GM19468 (cell line): ENCODE data around the gene IL19.

Source experiments
- ATAC-seq: cut with Tn5 transposase; IDR thresholded peaks from one replicate; pipeline ENCODE4 v1.9.1; 2021; ENCODE audit warnings: mild to moderate bottlenecking, moderate library complexity, moderate number of reproducible peaks; ENCODE audit not compliant: unreplicated experiment; ENCODE audit errors: extremely low read depth

The IL19 gene

DNA sequence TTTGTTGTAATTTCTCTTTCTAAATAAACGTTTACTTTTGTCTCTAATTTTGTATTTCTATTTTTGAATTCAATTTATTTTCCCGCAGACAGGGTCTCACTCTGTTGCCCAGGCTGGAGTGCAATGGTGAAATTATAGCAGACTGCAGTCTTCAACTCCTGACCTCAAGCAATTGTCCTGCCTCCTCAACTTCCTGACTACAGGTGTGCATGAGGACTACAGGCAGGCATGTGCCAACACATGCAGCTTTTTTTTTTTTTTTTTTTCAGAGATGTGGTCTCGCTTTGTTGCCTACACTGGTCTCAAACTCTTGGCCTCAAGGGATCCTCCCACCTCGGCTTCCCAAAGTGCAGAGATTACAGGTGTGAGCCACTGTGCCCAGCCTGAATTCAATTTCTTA, 58.2 kb downstream of the IL19 start:
- no peak for ATAC-seq

DNA sequence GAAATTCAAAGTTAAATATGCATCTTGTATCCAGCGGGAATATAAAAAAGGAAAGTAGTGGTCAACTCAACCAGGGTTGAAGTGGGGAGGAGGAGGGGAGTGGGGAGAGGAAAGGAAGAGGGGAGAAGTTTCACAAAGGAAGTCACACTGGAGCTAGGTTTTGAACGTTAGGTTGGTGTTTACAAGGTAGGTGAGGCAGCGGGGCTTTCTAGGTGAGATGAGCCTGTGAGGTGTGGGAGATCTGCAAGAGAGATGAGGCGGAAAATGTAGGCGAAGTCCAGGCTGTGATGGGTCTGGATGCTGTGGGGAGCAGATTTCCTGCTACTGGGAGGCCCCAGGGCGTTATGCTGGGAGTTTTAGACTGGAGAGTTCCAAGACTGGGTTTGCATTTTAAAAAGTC, 58.7 kb downstream of the IL19 start:
- no peak for ATAC-seq

DNA sequence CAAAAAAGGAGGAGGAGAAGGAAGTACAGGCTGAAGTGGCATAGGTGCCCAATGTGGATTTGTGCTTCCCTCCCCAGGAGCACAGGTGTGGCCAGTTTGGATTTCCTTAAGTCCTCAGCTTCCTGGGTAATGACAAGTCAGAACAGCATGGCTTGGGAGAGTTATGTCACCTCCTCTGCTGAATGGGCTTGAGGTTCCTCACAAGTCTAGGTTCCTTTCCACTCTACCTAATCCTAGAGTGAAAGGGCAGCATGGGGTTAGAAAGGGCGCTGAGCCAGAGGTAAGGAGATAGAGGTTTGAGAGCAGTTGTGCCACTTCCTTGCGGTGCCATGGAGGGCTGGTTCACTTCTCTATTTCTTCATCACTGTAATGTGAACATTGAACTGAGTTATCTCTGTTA, 59.3 kb downstream of the IL19 start:
- ATAC-seq: no peak

DNA sequence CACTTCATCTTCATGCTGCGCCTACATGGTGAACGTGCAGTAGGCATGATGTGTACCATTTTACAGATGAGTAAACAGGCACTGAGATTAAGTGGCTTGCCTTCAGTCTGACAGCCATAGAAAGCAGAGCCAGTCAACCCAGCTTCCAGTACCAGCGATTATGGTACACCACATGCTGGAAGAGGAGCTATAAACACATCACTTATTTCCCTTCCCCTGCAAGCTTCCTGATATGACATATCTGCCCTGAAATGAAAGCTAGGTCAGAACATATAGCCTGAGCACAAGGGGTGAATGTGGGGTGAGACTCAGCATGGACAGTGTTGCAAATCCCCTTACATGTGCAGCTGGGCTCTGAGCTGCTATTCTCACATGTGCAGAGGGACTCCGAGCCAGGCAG, 61.1 kb downstream of the IL19 start:
- no peak for ATAC-seq

DNA sequence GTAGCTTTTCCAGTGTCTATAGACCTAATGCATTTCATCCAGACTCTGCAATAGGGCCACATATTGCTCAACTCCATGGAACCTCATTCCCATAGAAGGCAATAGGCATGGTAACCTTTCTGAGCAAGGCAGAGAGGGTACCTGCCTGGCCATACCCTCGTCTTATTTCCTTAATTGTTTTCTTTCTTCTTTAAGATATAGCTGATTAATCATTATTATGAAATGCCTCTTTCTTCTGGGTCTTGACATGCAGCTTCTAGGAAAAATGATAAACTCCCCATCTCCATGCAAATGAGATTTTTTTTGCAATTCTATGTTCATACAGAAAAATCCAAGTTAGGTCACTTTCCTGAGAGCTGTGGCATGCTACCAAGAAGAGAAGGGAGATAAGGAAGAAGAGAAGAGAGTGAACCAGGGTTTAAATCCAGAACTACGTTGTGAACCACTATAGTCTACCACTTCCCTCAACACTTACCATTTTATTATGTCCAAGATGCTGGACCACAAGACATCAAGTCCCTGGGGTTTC, 61.8 kb downstream of the IL19 start:
- ATAC-seq: no peak

DNA sequence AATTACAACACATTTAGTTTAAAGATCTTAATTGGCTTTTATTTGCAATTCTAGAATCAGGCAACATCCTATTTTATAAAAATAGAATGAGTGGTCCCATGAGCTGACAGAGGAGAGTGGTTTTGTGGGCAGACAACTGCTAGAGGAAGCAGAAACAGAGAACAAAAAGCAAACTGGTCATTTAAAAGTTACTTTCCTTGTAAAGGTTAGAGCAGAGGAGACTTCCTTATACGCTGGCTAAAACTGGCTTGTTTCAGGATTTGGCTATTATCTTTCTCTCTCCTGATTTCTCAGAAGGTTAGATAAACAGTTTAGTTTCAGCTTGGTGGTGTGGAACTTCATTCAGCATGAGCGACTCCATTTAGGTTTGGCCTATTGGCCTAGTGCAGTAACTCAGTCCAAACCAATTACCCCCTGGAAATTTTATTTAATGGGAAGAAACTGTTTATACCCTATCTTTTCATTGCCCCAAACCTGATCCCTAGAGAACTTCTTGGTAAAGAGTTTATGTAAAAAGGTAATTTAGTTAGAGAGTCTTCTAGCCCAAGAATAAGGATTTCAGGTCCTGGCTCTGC, 62.6 kb downstream of the IL19 start:
- ATAC-seq: no peak

DNA sequence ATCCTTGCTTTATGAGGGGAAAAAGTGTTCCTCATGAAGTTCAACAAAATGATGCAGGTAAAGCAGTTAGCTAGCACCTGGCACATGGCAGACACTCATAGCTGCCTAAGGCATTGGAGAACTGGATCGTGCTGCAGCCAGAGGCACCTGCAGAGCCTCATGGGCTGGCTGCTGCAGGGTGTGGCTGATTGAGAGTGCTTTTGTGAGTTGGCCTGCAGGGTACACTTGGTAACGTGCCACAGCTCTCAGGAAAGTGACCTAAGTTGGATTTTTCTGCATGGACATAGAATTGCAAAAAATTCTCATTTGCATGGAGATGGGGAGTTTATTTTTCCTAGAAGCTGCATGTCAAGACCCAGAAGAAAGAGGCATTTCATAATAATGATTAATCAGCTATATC, 63.2 kb downstream of the IL19 start:
- no peak for ATAC-seq

DNA sequence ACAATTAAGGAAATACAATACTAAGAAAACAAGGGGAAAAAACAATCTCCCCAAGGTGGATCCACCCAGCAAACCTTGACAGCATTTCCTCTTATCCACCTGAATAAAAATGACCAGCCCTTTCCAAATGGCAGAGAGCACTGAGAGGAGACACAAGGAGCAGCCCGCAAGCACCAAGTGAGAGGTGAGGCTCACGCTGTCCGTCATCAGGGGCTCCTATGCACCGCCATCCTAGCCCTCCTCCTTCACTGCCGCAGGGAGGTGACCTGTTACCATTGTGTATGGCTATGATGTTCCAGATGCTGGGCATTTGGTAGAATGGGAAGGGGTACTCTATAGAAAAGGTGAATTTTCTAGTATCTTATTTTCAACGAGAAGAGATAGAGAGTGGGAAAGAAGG, 63.6 kb downstream of the IL19 start:
- no peak for ATAC-seq

DNA sequence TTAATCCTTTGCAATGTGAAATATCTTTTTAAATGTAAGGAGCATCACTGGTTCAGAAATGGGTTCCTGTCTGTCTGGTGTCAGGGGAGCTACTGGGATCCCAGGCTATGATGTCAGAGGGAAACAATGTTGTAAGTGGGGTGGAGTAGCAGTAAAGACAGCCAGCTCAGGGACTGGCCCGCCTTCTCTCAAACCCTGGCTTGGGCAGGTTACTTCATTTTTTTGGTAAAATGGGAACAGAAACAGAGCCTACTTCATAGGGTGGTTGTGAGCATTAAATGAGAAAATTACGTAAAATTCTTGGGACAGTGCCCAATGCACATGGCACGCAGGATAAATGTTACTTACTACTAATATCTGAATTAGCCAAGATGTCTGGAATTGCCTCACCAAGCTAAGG, 64.1 kb downstream of the IL19 start:
- no peak for ATAC-seq

DNA sequence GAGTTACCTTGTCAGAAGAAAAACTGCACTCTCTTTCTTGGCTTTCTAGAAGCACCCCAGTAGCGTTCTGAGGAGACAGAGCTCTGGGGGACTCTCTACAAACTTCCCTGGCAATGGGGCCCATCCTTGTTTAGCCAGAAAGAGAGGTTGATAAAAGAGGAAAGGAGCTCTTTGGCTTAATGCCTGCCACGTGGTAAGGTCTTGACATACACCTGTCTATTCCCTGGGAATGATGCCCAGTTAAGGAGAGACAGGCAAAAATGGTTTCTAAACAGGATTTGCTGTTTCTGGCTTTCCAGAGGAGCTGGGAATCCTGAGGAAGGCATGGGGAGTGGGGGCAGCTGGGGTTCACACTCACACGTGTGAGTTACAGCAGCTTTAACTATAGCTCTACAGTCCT, 64.6 kb downstream of the IL19 start:
- ATAC-seq: no peak

DNA sequence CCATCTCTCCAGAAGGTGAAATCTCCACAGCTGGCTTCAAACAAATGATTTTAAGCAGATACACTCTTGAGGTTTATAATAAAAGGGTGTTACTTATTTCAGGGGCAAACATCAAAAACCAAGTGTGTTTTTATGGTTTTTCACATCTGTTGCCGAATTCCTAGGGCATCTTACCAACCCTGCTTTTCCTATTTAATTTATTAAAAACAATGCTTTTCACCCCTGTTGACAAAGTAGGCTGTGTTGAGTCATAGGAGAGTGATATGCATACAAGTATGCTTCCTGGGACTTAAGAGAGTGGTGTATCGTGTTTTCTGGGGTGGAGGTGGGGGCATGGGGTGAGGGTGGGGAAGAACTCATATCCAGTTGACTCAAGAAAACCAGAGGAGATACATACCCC, 65.5 kb downstream of the IL19 start:
- no peak for ATAC-seq

DNA sequence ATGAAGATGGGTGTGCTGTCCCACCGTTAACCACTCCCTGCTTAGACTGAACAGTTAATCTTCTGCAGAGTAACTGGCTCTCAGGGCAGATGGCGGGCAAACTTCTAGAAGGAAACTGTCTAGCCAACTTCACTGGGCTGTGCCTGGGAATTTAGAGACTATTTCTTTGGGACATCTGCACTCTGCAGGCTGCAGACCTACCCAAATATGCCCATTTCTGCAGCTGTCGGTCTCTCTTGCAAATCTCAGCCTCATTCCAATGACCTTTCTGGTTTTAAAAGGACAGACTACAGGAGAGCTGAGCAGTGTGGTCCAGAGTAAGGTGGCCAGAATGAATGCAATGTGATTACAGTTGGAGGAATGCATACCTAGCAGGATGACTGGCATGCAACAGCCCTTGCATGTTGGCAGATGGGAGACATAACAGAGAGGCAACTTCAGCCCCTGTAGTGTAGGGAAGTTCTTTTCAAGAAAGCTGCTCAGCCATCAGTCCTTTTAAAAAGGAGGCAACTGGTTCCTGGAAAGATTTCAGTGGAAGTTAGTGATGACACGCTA, 68.5 kb downstream of the IL19 start:
- no peak for ATAC-seq

DNA sequence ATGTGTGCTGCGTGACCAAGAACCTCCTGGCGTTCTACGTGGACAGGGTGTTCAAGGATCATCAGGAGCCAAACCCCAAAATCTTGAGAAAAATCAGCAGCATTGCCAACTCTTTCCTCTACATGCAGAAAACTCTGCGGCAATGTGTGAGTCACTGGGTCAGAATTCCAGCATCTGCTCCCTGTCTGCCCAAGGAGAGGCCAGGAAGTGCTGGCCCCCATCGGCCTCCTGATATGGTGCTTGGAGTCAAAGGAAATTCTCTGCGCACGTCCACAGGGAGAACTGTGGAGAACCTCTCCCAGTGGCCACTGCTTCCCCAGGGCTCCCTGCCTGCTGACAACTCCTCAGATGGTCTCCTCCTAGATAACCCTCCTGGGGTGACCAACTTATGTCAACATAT, 69.3 kb downstream of the IL19 start:
- no peak for ATAC-seq

DNA sequence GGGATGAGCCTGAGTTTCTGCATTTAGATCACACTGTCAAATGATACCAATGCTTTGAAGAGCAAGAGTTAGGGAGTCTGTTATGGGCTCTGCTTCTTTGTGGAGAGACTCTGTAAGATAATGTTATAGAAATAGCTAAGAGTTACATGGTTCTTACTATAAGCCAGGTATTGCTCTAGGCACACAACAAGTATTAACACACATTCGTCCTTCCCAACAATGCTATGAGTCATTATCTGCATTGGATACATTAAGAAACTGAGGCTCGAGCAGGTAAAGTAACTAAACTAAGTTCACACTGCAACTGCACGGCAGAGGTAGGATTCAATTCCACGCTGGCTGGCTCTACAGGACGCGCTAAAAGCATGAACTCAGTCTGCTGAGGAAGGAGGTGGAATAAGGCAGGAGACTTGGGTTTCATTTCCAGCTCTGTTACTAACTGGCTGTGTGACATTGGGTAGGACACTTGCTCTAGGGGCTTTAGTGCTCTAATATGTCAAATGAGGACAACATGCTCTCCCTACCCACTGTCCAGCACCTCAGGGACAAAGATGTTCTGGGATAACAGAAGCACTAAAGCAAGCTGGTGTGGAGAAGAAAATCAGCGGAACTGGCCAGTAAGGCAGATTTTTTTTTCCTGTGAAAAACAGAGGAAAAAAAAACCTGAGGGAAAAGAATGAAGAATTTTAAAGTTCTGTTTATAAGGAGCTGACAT, 71.2 kb downstream of the IL19 start:
- no peak for ATAC-seq

DNA sequence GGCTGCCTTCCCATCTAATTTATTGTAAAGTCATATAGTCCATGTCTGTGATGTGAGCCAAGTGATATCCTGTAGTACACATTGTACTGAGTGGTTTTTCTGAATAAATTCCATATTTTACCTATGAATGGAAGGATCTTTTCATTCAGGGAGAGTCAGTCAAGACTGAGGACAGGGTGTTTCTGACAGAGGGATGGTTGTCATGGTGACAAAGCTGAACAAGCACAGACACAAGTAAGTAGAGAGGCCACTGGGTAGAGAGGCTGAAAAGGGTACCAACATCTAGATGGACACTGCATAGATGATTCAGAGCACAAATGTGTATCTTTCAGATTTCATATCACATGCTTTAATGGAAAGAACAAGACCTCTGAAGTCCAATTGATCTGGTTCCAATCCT, 72.3 kb downstream of the IL19 start:
- ATAC-seq: no peak

DNA sequence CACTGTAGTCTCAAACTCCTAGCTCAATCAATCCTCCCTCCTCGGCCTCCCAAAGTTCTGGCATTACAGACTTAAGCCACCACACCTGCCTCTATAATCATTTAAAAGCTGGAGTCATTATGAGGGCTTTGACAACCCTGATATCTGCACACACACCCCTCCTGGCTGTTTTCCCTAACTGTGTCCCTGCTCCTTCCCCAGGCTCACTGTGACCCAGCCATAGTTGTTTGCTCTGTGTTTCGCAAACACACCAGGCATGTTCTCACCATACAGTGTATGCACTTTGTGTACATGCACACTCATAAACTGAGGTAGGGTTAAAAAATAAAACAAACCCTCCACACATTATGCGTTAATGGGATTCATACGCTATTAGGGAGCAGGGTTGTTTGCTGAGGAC, 73.1 kb downstream of the IL19 start:
- ATAC-seq: no peak

DNA sequence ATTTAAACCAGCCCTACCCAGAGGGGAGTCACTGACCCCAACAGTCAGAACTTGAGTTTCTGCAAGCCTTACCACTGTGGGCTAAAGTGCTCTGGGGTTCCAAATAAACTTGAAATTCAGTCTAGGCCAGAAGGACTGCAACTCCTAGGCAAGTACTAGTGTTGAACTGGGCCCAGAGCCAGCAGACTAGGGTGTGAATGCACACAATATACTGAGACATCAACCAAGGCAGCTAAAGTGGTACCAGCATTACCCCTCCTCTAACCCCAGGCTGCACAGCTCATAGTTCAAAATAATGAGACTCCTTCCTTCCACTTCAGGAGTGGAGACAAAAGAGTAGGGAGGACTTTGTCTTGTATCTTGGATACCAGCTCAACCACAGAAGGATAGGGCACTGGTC, 75.9 kb downstream of the IL19 start:
- no peak for ATAC-seq

DNA sequence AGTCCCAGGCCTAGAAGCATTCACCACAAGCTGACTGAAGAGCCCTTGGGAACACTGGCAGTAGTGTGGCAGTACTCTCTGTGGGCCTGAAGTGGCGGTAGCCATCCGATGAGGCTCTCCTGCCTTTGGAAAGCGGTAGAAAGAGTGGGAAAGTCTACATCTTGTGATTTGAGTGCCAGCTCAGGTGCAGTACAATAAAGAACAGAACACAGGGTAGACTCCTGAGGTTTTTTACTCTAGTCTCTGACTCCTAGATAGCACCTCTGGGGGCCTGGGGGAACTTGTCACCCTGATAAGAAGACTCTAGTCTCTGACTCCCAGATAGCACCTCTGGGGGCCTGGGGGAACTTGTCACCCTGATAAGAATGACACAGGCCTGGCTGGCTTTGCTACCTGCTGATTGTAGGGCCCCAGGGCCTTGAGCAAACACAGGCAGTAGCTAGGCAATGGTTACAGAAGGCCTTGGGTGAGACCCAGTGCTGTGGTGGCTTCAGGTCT, 76.8 kb downstream of the IL19 start:
- no peak for ATAC-seq

DNA sequence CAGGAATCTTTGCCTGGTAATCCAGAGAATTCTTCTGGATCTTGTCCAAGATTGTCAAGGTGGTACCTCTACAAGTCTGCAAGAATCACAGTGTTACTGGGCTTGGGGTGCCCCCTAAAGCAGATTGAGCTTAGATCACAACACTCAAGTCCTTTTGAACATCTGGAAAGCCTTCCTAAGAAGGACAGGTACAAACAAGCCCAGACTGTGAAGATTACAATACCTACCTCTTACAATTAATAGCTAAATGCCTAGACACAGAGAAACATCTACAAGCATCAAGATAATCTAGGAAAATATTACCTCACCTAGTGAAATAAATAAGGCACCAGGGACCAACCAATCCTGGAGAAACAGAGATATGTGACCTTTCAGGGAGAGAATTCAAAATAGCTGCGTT, 77.4 kb downstream of the IL19 start:
- ATAC-seq: no peak

DNA sequence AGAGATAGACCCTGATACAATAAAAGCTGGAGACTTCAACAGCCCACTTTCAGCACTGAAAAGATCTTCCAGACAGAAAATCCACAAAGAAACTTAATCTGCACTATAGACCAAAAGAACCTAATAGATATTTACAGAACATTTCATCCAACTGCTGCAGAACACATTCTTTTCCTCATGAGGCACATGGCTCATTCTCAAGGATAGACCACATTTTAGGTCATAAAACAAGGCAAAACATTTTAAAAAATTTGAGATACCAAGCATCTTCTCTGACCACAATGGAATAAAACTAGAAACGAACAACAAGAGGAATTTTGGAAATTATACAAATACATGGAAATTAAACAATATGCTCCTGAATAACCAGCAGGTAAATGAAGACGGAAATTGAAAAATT, 79.8 kb downstream of the IL19 start:
- ATAC-seq: no peak

DNA sequence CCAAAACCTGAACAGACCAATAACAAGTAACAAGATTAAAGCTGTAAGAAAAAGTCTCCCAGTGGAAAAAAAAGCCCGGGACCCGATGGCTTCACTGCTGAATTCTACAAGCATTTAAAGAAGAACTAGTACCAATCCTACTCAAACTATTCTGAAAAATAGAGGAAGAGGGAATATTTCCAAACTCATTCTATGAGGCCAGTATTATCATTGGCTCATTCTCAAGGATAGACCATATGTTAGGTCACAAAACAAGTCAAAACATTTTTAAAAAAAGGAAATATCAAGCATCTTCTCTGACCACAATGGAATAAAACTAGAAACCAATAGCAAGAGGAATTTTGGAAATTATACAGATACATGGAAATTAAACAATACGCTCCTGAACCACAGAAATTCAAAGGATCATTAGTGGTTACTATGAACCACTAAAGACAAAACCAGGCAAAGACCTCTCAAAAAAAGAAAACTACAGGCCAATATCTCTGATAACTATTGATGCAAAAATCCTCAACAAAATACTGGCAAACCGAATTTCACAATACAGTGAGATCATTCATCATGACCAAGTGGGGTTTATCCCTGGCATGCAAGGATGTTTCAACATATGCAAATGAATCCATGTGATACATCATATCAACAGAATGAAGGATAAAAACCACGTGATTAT, 80.9 kb downstream of the IL19 start:
- ATAC-seq: no peak
